LNCAP (cell line): ENCODE results near the gene ABHD16B.

Source experiments
- TF ChIP-seq, protein P1 (sequence below): fragments of 450-650 bp; IDR thresholded peaks from 2 replicates; pipeline ENCODE4 v1.5.1; 2017; ENCODE audit warnings: mild to moderate bottlenecking

The ABHD16B gene

GRCh38 chr20:63825331-63826118 is 35.8 kb upstream of the ABHD16B start:
- TF ChIP-seq, protein P1, sequence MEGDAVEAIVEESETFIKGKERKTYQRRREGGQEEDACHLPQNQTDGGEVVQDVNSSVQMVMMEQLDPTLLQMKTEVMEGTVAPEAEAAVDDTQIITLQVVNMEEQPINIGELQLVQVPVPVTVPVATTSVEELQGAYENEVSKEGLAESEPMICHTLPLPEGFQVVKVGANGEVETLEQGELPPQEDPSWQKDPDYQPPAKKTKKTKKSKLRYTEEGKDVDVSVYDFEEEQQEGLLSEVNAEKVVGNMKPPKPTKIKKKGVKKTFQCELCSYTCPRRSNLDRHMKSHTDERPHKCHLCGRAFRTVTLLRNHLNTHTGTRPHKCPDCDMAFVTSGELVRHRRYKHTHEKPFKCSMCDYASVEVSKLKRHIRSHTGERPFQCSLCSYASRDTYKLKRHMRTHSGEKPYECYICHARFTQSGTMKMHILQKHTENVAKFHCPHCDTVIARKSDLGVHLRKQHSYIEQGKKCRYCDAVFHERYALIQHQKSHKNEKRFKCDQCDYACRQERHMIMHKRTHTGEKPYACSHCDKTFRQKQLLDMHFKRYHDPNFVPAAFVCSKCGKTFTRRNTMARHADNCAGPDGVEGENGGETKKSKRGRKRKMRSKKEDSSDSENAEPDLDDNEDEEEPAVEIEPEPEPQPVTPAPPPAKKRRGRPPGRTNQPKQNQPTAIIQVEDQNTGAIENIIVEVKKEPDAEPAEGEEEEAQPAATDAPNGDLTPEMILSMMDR, result no peak

DNA sequence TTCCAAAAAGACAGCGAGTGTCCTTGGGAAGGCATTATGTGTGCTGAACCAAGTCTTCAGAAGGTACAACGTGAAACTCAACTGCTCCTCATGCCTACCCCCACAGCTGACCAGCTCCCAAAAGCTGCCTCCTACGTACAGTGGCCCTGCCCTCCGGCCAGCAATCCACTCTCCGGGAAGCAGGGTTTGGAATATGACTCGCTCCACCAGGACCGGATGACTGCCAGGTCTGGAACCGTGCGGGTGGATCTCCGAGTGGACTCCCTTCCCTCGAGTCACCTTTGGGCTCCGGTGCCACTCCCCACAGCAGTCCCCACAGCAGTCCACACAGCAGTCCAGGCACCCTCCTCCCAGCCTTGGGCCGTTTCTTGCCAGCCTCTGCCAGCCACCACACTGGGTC is 34.5 kb upstream of the ABHD16B start:
- TF ChIP-seq, protein P1, result no peak

- TF ChIP-seq, protein P1, result no peak
Observed at GRCh38 chr20:63828124-63828523, 33.2 kb upstream of the ABHD16B start.

DNA sequence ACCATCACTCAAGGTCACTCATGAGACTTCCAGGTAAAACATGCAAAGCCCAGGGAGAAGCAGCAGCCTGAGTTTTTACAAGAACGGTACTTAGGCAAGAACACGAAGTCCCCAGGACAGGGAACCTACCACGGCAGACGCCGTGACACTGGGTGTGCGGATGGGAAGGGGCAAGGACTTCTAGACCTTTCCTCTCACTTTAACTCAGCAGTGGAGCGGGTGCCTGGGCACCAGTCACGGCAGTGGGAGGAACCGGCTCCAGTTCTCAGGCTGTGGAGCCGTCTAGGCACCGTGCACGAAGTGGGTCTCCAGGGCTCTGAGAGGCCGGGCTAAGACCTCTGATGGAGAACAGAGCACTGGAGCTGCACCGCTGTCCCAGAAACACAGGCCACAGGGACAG is 32.8 kb upstream of the ABHD16B start:
- TF ChIP-seq, protein P1, result no peak

DNA sequence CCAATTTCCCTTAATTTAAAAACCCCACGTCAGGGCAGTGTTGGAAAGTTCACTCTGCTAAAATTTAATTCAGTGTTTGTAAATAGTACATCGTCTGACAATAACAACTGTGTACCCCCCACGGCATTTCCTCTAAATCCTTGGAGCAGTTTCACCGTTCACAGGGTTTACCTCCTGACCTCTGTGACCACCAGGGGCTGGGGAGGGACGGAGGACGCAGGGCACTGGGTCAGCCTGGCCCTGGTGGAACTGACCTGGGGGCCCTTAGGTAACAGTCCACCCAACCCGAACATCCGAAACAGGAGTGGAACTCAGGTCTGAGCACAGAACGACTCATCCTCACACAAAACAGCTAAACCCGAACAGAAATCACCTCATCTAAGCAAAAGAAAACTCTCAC is 32.3 kb upstream of the ABHD16B start:
- TF ChIP-seq, protein P1, result no peak

GRCh38 chr20:63829603-63829944 is 31.7 kb upstream of the ABHD16B start:
- TF ChIP-seq, protein P1, result no peak

- TF ChIP-seq, protein P1, result no peak
Observed at GRCh38 chr20:63829945-63830835, 31.1 kb upstream of the ABHD16B start.
